Astrocyte of the spinal cord (primary cell): ENCODE data around the gene PLXNB1.

ENCODE experiments used
- DNase-seq: peaks from one replicate; pipeline ENCODE4 v3.0.0; 2011; ENCODE audit warnings: low read depth, low spot score
- H3K4me3 ChIP-seq: 2 replicates; pipeline ENCODE4 v1.5.1; 2011; ENCODE audit warnings: low read depth, mild to moderate bottlenecking, low read length, moderate library complexity
- in situ Hi-C: cut with HindIII; loops from 2 replicates; pipeline ENCODE4 v1.10.0; 2017; ENCODE audit warnings: low sequenced_read_pairs
- TF ChIP-seq, protein P1 (sequence below): IDR thresholded peaks from 2 replicates; pipeline ENCODE4 v1.5.1; 2012; ENCODE audit warnings: low read depth, mild to moderate bottlenecking, low read length, inconsistent platforms

Gene PLXNB1

DNA sequence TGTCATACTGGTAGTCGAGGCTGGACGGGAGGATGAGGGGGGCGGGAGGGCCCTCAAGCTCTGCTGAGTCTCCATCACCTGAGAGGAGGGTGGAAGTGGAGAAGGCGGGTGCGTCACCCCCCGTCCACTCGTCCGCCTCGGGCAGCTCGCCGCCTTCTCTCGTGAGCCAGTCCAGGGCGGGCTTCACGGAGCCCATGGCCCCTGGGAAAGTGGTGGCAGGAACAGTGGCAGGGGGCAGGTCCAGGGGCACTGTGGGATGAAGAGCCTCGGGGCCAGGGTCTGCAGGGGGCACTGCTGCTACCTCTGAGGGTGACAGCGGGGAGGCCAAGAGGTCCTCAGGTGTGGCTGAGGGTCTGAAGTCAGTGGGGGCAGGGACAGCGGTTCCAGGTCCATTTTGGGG lies 10.3 kb downstream of the PLXNB1 start:
- no peak for DNase-seq
- no peak overlapping the region for H3K4me3 ChIP-seq
- TF ChIP-seq, protein P1, sequence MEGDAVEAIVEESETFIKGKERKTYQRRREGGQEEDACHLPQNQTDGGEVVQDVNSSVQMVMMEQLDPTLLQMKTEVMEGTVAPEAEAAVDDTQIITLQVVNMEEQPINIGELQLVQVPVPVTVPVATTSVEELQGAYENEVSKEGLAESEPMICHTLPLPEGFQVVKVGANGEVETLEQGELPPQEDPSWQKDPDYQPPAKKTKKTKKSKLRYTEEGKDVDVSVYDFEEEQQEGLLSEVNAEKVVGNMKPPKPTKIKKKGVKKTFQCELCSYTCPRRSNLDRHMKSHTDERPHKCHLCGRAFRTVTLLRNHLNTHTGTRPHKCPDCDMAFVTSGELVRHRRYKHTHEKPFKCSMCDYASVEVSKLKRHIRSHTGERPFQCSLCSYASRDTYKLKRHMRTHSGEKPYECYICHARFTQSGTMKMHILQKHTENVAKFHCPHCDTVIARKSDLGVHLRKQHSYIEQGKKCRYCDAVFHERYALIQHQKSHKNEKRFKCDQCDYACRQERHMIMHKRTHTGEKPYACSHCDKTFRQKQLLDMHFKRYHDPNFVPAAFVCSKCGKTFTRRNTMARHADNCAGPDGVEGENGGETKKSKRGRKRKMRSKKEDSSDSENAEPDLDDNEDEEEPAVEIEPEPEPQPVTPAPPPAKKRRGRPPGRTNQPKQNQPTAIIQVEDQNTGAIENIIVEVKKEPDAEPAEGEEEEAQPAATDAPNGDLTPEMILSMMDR: no peak
- in situ Hi-C loops: no loop called here

DNA sequence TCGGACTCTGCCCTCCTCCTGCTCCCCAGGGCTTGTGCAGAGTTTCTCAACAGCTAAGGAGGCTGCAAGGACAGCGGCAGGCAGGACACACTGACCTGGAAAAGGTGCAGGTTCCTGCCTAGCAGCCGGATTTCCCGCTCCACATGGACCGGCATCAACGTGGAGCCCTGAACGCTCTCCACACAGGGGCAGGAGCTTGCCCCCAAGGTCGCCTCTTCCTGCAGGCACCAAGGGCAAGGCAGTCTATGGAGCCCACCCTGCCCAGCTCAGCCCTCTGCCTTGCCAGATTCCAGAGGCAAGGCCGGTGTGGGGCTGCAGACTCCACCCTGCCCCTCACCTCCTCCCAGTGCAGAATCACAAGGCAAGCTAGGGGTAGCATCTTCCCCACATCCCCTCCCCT lies 10.7 kb downstream of the PLXNB1 start:
- TF ChIP-seq, protein P1: no peak
- H3K4me3 ChIP-seq: no peak overlapping the region
- in situ Hi-C loops: no loop called here
- no peak for DNase-seq

DNA sequence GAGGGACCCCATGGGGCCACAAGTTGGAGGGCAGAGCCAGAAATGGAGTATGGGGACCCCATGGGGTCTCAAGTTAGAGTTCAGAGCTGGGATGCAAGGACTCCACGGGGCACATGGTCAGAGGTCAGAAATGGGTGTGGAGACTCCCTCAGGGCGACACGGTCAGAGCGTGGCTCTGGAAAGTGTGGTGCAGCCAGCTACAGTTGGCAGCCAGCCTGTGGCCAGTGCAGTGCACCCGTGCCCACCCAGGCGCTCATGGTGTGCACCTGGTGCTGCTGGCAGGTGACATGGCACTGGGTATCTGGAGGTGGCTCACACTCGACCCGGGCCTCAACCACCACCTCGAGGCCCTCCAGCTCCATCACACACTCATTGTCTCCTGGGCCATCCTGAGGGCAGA lies 11.2 kb downstream of the PLXNB1 start:
- no peak overlapping the region for H3K4me3 ChIP-seq
- no peak for DNase-seq
- in situ Hi-C loops: no loop called here
- TF ChIP-seq, protein P1: no peak

DNA sequence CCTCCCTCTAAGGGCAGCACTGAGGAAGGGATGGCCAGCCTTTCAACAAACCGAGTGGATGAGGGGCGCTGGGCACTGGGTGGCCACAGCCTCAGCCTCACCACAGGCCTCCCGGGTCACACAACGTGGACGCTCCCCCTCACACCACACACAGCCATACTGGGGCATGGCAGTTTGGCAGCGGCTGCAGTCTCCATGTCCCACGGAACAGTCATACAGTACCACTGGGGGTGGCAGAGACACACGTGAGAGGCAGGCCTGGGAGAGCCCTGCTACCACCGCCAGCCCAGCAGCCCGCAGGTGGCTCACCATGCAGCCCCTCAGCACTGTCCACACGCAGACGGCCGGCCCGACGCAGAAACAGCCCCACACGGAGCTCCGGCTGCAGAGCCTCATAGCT lies 11.7 kb downstream of the PLXNB1 start:
- TF ChIP-seq, protein P1: no peak
- no peak for DNase-seq
- in situ Hi-C loops: no loop called here

DNA sequence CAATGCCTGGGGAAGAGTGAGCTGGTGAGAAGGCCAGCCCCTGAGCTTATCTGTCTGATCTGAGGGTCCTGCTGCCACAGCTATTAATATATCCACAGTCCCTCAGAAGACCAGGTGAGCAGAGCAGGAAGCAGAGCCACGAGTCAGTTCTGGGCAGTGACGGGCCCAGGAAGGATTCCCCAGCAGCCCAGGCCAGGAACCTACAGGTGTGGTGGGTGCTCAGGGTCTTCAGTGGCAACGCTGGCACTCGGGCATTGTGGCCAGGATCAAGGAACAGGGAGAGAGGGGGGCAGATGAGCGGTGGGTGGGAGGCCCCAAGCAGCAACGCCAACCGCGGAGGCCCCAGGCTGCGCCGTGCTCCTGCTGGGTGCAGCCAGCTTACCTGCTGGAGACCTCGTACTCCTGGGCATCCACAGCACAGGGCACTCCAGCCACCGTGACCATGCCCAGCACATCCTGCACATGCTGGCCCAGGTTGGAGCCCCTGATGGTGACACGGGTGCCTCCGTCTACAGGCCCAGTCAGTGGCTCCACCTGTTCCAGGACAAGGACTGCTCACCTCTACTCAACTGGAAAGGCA lies 12.3 kb downstream of the PLXNB1 start:
- TF ChIP-seq, protein P1: no peak
- DNase-seq: no peak
- no peak overlapping the region for H3K4me3 ChIP-seq
- in situ Hi-C loops: no loop called here

More for the DNA sequence above, 11.7 kb downstream of the PLXNB1 start:
- H3K4me3 ChIP-seq: no peak overlapping the region

DNA sequence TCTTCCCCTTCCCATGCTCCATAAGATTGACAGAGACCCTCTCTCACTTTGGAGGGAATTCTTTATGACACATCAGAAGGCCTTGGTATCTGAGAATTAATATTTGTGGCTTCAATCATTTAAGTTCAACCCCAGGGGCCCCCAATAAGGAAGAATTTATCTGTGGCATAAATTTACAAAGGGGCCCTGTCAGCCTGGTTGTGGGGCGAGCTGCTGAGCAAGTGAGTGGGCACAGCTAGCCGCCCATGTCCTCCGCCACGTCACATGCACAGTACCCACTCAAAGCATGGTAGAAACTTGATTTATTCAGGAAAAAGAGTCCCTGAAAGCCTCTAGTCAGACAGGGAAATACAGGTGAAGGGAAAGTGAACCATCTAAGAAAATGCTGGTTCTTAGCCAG lies 13.3 kb downstream of the PLXNB1 start:
- H3K4me3 ChIP-seq: no peak overlapping the region
- TF ChIP-seq, protein P1: no peak
- in situ Hi-C loops: no loop called here
- no peak for DNase-seq

DNA sequence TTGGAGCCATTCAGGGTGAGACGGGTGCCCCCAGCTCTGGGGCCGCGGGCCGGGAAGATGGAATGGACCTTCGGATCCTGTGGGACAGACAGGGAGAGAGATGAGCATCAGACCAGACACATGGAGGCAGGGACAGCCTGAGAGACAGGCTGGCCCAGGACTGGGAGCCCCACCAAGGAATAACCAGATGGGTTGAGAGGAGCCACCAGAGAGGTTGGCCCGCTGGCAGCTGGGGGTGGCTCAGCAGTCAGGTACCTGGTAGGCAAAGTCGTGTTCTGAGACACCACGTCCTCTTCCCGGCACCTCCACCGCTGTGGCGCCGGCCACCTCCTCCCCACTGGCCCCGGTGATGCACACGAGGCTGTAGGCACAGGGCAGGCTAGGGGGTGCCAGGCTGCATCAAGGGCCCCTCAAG lies 13.8 kb downstream of the PLXNB1 start:
- TF ChIP-seq, protein P1: no peak
- H3K4me3 ChIP-seq: no peak overlapping the region
- in situ Hi-C loops: no loop called here
- DNase-seq: no peak
